Left lung (tissue), 10 donors: ENCODE data around the gene ZNF816. TPM values are rescaled to one million over a fixed set of nuclear protein-coding genes. Genes with fewer than 3 reads are reported as not detected.
"Not testable (repeated sequence)": the region's sequence is repeated elsewhere in the genome, so short reads cannot be mapped to it uniquely, and the experiment has no call there.

Source experiments
- ATAC-seq: fragments of 200-7000 bp; cut with Tn5 transposase; one replicate; pipeline ENCODE4 v1.9.1; 2020; ENCODE audit warnings: moderate library complexity
- DNase-seq, 4 donors: peaks; one replicate each; pipeline ENCODE4 v3.0.0-alpha.2; 2013 to 2020
- H3K27ac ChIP-seq, 2 donors: fragments of 200-600 bp; sonication (generic) in 1 of 2; one replicate each; pipeline versions ENCODE4 v1.5.0 to v1.8.0; 2020 to 2021
- H3K27me3 ChIP-seq, 2 donors: fragments of 200-600 bp; sonication (generic) in 1 of 2; one replicate each; pipeline versions ENCODE4 v1.5.0 to v1.8.0; 2020 to 2021
- H3K36me3 ChIP-seq, 2 donors: fragments of 200-600 bp; sonication (generic) in 1 of 2; one replicate each; pipeline versions ENCODE4 v1.5.0 to v1.8.0; 2020 to 2021
- H3K4me1 ChIP-seq, 2 donors: fragments of 200-600 bp; one replicate each; pipeline ENCODE4 v1.8.0; 2021
- H3K4me3 ChIP-seq, 2 donors: fragments of 200-600 bp; sonication (generic) in 1 of 2; one replicate each; pipeline versions ENCODE4 v1.5.0 to v1.8.0; 2020 to 2021; ENCODE audit warnings: mild to moderate bottlenecking in 1 of 2
- H3K9me3 ChIP-seq, 2 donors: fragments of 200-600 bp; sonication (generic) in 1 of 2; one replicate each; pipeline versions ENCODE4 v1.5.0 to v1.8.0; 2020 to 2021
- intact Hi-C, 2 donors: fragments of 100-400 bp; cut with DNase I; formaldehyde crosslinking; loops; one replicate each; pipeline versions ENCODE4 v1.11.2 to v1.14.2; 2022
- polyA plus RNA-seq, 6 donors: library from polyadenylated mRNA; unstranded; fragments of 120-200 nt; gene quantifications; one replicate each; pipeline ENCODE4 v1.2.1, GENCODE V29; 2013; ENCODE audit not compliant: insufficient read length in 6 of 6
- total RNA-seq, 2 donors: library from RNA; stranded (reverse); fragmentation: NEBNext Ultra II Directional; extraction: Animal tissue kit (Norgen Biotek cat#: 25700); gene quantifications; one replicate each; pipeline ENCODE4 v1.2.1, GENCODE V29; 2021
- TF ChIP-seq, protein P1 (sequence below), 2 donors: fragments of 200-600 bp; sonication (generic) in 1 of 2; IDR thresholded peaks; one replicate each; pipeline versions ENCODE4 v1.5.0 to v1.8.0; 2021; ENCODE audit warnings: antibody characterized with exemption in 2 of 2
- donor health status: DM: no; HTN: yes; CAD: no.
- donor health status: DM: no; HTN: no; CAD: no.

ZNF816 gene
- total and polyA plus RNA-seq, 8 donors, result 10.9 to 23.3 (median 17.8) TPM

DNA sequence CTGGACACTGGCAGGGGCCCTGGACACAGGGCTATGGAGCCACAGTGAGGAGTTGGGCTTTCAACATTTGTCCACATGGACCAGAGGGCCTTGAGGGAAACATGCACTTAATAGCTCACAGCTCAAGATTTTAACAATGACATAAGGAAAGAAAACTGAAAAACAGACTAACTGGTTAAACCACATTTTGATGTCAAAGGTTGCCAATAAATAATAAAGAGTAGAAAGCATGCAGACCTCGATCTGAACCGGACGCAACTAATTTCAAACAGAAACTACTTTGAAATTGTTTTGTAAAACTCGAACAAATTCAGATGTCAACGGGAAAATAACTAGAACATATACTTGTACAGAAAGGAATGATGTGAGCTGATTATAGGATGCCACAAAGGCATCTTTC lies 23.9 kb downstream of the ZNF816 start:
- Histone ChIP-seq H3K36me3 (peaks cover 0 to 4% of the 10 kb centered on the region in 2 donors), H3K27me3 (no peaks in the 10 kb centered on the region), H3K27ac (peak overlapping the region in 1 of 2 donors; percentile 4), H3K4me1 (peaks cover 5 to 46% of the 10 kb centered on the region in 2 donors), H3K4me3 (no peak overlapping the region), H3K9me3 (no peaks in the 10 kb centered on the region)
- ATAC-seq (no peak), DNase-seq (peak in 1 of 4 donors; percentile 57)
- intact Hi-C loops, result no loop called here
- TF ChIP-seq, protein P1, sequence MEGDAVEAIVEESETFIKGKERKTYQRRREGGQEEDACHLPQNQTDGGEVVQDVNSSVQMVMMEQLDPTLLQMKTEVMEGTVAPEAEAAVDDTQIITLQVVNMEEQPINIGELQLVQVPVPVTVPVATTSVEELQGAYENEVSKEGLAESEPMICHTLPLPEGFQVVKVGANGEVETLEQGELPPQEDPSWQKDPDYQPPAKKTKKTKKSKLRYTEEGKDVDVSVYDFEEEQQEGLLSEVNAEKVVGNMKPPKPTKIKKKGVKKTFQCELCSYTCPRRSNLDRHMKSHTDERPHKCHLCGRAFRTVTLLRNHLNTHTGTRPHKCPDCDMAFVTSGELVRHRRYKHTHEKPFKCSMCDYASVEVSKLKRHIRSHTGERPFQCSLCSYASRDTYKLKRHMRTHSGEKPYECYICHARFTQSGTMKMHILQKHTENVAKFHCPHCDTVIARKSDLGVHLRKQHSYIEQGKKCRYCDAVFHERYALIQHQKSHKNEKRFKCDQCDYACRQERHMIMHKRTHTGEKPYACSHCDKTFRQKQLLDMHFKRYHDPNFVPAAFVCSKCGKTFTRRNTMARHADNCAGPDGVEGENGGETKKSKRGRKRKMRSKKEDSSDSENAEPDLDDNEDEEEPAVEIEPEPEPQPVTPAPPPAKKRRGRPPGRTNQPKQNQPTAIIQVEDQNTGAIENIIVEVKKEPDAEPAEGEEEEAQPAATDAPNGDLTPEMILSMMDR (IDR thresholded peaks at IDR 0.05), result no peak

DNA sequence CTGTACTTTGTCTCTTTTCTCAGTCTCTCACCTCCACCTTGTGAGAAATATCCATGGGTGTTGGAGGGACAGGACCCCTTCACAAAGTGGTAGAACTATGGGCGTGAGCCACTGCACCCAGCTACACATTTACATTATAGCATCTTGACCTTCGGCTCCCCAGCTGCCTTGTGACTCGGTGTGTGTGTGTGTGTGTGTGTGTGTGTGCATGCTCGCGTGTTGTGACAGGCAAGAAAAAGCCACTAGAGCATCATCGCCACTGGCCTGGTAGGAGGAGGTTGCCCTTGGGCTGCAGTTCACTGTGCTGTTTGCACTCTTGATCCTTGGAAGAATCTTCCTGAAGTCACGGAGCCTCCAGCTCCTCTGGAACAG lies 25.7 kb downstream of the ZNF816 start:
- intact Hi-C loops, result no loop called here
- peaks cover 0 to 4% of the 10 kb centered on the region in 2 donors for H3K36me3 ChIP-seq
- DNase-seq (no peak), ATAC-seq (no peak)
- H3K27ac ChIP-seq, result peak overlapping the region; percentile 10 to 29
- no peaks in the 10 kb centered on the region for H3K9me3 ChIP-seq
- H3K27me3 ChIP-seq, result no peaks in the 10 kb centered on the region
- TF ChIP-seq, protein P1 (IDR thresholded peaks at IDR 0.05), result no peak
- H3K4me1 ChIP-seq, result peaks cover 5 to 39% of the 10 kb centered on the region in 2 donors
- H3K4me3 ChIP-seq, result no peak overlapping the region

DNA sequence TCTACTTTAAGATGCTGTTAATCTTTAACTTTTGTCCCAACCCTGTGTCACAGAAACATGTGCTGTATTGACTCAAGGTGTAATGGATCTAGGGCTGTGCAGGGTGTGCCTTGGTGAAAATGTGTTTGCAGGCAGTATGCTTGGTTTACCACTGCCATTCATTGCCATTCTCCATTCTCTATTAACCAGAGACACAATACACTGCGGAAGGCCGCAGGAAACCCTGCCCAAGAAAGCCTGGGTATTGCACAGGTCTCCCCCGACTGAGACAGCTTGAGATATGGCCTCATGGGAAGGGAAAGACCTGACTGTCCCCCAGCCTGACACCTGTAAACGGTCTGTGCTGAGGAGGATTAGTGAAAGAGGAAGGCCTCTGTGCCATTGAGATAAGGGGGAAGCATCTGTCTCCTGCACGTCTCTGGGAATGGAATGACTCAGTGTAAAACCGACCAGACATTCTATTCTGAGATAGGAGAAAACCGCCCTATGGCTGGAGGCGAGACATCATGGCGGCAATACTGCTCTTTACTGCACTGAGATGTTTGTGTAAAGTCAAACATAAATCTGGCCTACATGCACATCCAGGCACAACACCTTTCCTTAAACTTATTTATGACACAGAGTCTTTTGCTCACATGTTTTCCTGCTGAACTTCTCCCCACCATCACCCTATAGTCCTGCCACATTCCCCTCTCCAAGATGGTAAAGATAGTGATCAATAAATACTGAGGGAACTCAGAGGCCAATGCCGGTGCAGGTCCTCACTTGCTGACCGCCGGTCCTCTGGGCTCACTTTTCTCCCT lies 26.3 kb downstream of the ZNF816 start:
- intact Hi-C loops, result no loop called here
- ATAC-seq (peak; percentile 83), DNase-seq (peak in 1 of 4 donors; percentile 44)
- no peak overlapping the region for H3K4me3 ChIP-seq
- TF ChIP-seq, protein P1 (IDR thresholded peaks at IDR 0.05), result no peak
- H3K36me3 ChIP-seq, result peaks cover 0 to 4% of the 10 kb centered on the region in 2 donors
- H3K9me3 ChIP-seq, result no peaks in the 10 kb centered on the region
- peak overlapping the region; percentile 10 to 29 for H3K27ac ChIP-seq
- H3K27me3 ChIP-seq, result no peaks in the 10 kb centered on the region
- peaks cover 5 to 35% of the 10 kb centered on the region in 2 donors for H3K4me1 ChIP-seq

DNA sequence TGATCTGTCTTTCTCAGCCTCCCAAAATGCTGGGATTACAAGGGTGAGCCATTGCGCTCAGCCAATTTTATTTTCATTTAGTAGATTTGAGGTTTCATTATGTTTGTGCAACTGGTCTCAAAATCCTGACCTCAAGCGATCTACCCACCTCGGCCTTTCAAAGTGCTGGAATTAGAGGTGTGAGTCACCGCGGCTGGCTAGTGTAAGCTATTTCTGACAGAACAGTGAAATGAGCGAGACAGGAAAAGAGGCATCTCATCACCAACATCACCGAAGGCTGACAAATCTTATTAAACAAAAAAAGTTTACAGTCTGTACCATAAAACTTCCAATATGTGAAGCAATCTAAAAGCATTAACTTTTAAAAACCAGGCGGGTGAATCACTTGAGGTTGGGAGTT lies 27.2 kb downstream of the ZNF816 start:
- Histone ChIP-seq H3K9me3 (no peaks in the 10 kb centered on the region), H3K4me3 (no peak overlapping the region), H3K27ac (no peak overlapping the region), H3K36me3 (peaks cover 0 to 4% of the 10 kb centered on the region in 2 donors), H3K27me3 (no peaks in the 10 kb centered on the region), H3K4me1 (peaks cover 5 to 26% of the 10 kb centered on the region in 2 donors)
- TF ChIP-seq, protein P1 (IDR thresholded peaks at IDR 0.05), result no peak
- DNase-seq (no peak), ATAC-seq (peak; percentile 51)
- intact Hi-C loops, result no loop called here

DNA sequence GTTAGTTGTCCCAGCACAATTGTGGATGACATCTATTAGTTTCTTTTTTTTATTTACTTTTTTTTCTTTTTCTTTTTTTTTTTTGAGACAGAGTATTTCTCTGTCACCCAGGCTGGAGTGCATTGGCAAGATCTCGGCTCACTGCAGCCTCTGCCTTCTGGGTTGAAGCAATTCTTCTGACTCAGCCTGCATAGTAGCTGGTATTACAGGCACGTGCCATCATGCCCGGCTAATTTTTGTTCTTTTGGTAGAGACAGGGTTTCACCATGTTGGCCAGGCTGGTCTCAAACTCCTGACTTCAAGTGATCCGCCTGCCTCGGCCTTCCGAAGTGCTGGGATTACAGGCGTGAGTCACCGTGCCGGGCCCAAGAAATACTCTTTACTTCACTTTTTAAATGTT lies 38.0 kb downstream of the ZNF816 start:
- not testable (repeated sequence) for ATAC-seq
- peak overlapping the region in 1 of 2 donors; percentile 86 for H3K27ac ChIP-seq

More for the DNA sequence above, 38.0 kb downstream of the ZNF816 start:
- peaks cover 0 to 20% of the 10 kb centered on the region in 2 donors for H3K36me3 ChIP-seq
- H3K4me3 ChIP-seq, DNase-seq, H3K9me3 ChIP-seq, H3K27me3 ChIP-seq, intact Hi-C loops: not testable (repeated sequence)
- peaks cover 5 to 16% of the 10 kb centered on the region in 2 donors for H3K4me1 ChIP-seq
